Muscle layer of colon (tissue), 2 donors: ENCODE results near the gene HOXA5.

ENCODE experiments used
- H3K27ac ChIP-seq: one replicate; pipeline ENCODE4 v1.7.0; 2013; ENCODE audit warnings: low read depth, mild to moderate bottlenecking, low read length, moderate library complexity
- H3K27me3 ChIP-seq, 2 donors: one replicate each; pipeline ENCODE4 v1.7.0; 2013; ENCODE audit warnings: low read length in 2 of 2, mild to moderate bottlenecking in 2 of 2; ENCODE audit not compliant: insufficient read depth in 2 of 2, control insufficient read depth in 1 of 2
- H3K36me3 ChIP-seq: one replicate; pipeline ENCODE4 v1.7.0; 2013; ENCODE audit warnings: mild to moderate bottlenecking, low read length; ENCODE audit not compliant: insufficient read depth
- H3K4me1 ChIP-seq: one replicate; pipeline ENCODE4 v1.7.0; 2013; ENCODE audit warnings: mild to moderate bottlenecking, low read length; ENCODE audit not compliant: insufficient read depth
- H3K4me3 ChIP-seq, 2 donors: one replicate each; pipeline ENCODE4 v1.7.0; 2013; ENCODE audit warnings: low read length in 2 of 2, low read depth in 1 of 2, mild to moderate bottlenecking in 1 of 2, moderate library complexity in 1 of 2
- H3K9ac ChIP-seq: one replicate; pipeline ENCODE4 v1.7.0; 2013; ENCODE audit warnings: low read length
- H3K9me3 ChIP-seq: one replicate; pipeline ENCODE4 v1.7.0; 2013; ENCODE audit warnings: mild to moderate bottlenecking, low read length
- donor health status: abdominal sarcoma.
- donor health status: Adenocarcinoma of cecum.

Gene HOXA5

GRCh38 chr7:27167916-27168264 is 24.4 kb upstream of the HOXA5 start:
- peaks cover 0 to 21% of the 10 kb centered on the region in 2 donors for H3K27me3 ChIP-seq
- H3K9ac ChIP-seq = peak overlapping the region; percentile 88
- peak overlapping the region; percentile 67 to 74 for H3K4me3 ChIP-seq
- H3K9me3 ChIP-seq = no peaks in the 10 kb centered on the region
- H3K27ac ChIP-seq = peak overlapping the region; percentile 100
- no peaks in the 10 kb centered on the region for H3K4me1 ChIP-seq
- H3K36me3 ChIP-seq = peaks cover 7% of the 10 kb centered on the region

- peak overlapping the region; percentile 74 to 96 for H3K4me3 ChIP-seq
- H3K27ac ChIP-seq = peak overlapping the region; percentile 100
- peaks cover 7% of the 10 kb centered on the region for H3K36me3 ChIP-seq
- H3K9me3 ChIP-seq = no peaks in the 10 kb centered on the region
- peak overlapping the region; percentile 88 for H3K9ac ChIP-seq
- H3K27me3 ChIP-seq = peaks cover 0 to 21% of the 10 kb centered on the region in 2 donors
- H3K4me1 ChIP-seq = no peaks in the 10 kb centered on the region
Measured at GRCh38 chr7:27166531-27167505, 23.3 kb upstream of the HOXA5 start.

- peak overlapping the region; percentile 88 for H3K9ac ChIP-seq
- no peaks in the 10 kb centered on the region for H3K4me1 ChIP-seq
- H3K27ac ChIP-seq = peak overlapping the region; percentile 100
- H3K4me3 ChIP-seq = peak overlapping the region; percentile 74 to 96
- H3K9me3 ChIP-seq = no peaks in the 10 kb centered on the region
- peaks cover 0 to 21% of the 10 kb centered on the region in 2 donors for H3K27me3 ChIP-seq
- H3K36me3 ChIP-seq = no peaks in the 10 kb centered on the region
Measured at GRCh38 chr7:27165996-27166530, 22.6 kb upstream of the HOXA5 start.

DNA sequence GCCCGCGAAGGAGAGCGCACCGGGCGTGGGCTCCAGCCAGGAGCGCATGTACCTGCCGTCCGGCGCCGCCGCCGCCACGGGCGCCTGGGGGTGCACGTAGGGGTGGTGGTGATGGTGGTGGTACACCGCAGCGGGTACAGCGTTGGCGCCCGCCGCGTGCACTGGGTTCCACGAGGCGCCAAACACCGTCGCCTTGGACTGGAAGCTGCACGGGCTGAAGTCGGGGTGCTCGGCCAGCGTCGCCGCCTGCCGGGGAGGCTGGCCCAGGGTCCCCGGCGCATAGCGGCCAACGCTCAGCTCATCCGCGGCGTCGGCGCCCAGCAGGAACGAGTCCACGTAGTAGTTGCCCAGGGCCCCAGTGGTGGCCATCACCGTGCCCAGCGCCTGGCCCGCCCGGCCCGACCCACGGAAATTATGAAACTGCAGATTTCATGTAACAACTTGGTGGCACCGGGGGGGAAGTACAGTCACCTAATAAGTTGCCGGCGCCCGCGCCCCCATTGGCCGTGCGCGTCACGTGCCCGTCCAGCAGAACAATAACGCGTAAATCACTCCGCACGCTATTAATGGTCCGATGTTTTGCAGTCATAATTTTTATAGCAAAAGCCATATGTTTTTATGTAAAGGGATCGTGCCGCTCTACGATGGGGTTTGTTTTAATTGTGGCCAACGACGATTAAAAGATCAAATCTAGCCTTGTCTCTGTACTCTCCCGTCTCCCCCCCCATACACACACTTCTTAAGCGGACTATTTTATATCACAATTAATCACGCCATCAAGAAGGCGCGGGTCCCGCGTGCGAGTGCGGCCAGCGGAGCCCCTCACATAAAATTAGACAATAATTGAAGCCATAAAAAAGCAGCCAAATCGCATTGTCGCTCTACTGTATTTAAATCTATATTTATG is 21.9 kb upstream of the HOXA5 start, which contains the start of gene HOXA9:
Gene HOXA9, minus strand, starts transcription at position 449 of the 907 bp plus-strand sequence. Its CDS starts 80 bp downstream, at position 369.
- Histone ChIP-seq H3K4me3 (peak within 1 kb of the TSS; percentile 74 to 96), H3K9ac (peak within 1 kb of the TSS; percentile 88), H3K9me3 (no peaks in the 10 kb centered on the region), H3K36me3 (no peaks in the 10 kb centered on the region), H3K27me3 (peaks cover 0 to 21% of the 10 kb centered on the region in 2 donors), H3K4me1 (no peaks in the 10 kb centered on the region), H3K27ac (peak within 1 kb of the TSS; percentile 100)

- Histone ChIP-seq H3K4me3 (peak overlapping the region; percentile 74 to 96), H3K4me1 (no peaks in the 10 kb centered on the region), H3K9me3 (no peaks in the 10 kb centered on the region), H3K36me3 (no peaks in the 10 kb centered on the region), H3K27ac (peak overlapping the region; percentile 100), H3K27me3 (peaks cover 0 to 21% of the 10 kb centered on the region in 2 donors), H3K9ac (peak overlapping the region; percentile 62)
Measured at GRCh38 chr7:27164367-27165088, 21.0 kb upstream of the HOXA5 start.

DNA sequence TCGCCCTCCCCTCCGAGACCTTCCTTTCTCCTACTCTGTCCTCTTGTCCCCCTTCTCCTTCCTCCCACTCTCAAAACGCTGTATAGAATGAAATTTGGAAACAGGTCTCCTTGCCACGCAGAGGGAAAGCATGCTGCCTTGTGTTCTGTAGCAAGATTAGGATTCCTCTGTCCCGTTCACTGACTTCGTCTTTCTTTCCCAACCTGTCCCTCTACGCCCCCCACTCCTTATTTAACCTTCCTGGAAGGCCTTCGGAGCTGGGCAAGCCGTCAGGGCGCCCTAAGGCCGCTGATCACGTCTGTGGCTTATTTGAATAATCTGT is 20.5 kb upstream of the HOXA5 start:
- peaks cover 0 to 21% of the 10 kb centered on the region in 2 donors for H3K27me3 ChIP-seq
- peak overlapping the region; percentile 100 for H3K27ac ChIP-seq
- peak overlapping the region; percentile 62 for H3K9ac ChIP-seq
- H3K36me3 ChIP-seq = no peaks in the 10 kb centered on the region
- H3K4me3 ChIP-seq = peak overlapping the region; percentile 74 to 96
- no peaks in the 10 kb centered on the region for H3K4me1 ChIP-seq
- no peaks in the 10 kb centered on the region for H3K9me3 ChIP-seq

GRCh38 chr7:27163288-27164044 is 20.0 kb upstream of the HOXA5 start:
- Histone ChIP-seq H3K9me3 (no peaks in the 10 kb centered on the region), H3K27ac (peak overlapping the region; percentile 100), H3K4me1 (no peaks in the 10 kb centered on the region), H3K9ac (peak overlapping the region; percentile 62), H3K4me3 (peak overlapping the region; percentile 74 to 96), H3K27me3 (peaks cover 0 to 21% of the 10 kb centered on the region in 2 donors), H3K36me3 (no peaks in the 10 kb centered on the region)

DNA sequence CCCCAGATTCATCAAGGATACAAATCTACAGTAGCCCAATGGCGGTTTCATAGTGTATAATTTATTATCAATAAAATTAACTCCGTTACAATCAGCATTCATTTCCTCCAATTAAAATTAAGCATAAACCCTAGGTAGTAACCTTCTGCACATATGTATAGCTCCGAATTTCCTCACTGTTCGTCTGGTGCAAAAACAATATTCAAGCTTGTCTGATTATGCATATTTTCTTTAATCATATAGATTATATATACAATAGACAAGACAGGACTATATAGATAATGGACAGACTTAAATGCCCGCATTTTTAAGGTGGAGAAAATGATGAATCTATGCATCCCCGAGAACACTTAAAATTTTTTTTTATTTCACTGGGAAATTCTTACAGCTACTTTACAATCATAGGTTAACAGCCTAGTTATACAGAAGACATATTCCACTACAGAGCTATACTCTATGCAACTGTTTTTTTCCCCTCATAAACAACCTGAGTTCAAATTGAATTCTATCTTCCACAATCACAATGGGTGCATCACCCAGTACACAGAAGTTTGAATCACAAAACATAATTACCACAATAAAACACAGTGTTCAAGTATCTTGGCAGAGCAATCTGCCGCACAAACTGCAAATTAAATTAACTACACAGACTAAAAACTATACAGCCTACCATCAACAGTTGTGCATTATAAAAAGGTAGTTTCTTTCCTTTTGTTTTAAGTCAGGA is 19.2 kb upstream of the HOXA5 start:
- Histone ChIP-seq H3K27ac (peak overlapping the region; percentile 76), H3K4me3 (peak overlapping the region; percentile 74 to 96), H3K27me3 (peaks cover 0 to 21% of the 10 kb centered on the region in 2 donors), H3K4me1 (no peaks in the 10 kb centered on the region), H3K9ac (peak overlapping the region; percentile 62), H3K9me3 (no peaks in the 10 kb centered on the region), H3K36me3 (no peaks in the 10 kb centered on the region)

DNA sequence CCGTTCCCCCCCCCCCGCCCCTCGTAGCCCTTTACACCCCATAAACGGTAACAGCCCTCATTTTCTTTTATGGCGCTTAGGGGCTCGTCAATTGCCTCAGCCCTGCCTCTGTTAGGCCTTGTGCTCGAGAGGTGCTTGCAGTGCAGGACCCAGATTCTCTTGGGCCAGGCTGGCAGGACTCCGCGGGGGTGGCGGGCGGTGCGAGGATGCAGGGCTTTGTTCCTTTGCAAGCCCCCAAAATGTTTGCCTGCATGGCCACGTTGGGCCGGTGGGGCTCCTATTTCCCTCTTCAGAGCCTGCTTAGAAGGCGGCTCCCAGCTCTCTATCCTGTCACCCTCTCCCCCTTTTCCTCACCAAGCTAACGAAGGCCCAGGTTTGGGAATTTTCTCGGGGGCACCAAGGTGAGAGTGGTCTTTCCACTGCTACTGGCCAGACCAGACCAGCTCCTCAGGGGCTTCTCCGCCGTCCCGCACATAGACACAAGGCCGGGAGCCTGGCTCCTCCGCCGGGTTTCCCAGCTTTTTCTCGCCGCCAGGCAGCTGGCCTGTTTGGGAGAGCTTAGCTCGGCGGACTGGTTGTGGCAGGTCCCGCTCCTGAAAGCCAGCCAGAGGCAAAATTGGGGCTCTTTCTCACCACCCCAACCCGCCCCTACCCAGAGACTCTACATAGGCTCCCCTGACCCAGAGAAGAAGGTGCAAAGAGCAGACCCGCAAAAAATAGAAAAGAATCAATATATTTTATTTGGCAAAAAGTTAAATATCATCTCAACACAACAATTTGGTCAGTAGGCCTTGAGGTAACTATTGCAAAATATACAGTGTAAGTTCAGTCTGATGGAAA is 18.5 kb upstream of the HOXA5 start:
- H3K36me3 ChIP-seq = no peaks in the 10 kb centered on the region
- H3K9ac ChIP-seq = no peak overlapping the region
- H3K27ac ChIP-seq = peak overlapping the region; percentile 76
- peaks cover 5% of the 10 kb centered on the region for H3K4me1 ChIP-seq
- no peaks in the 10 kb centered on the region for H3K9me3 ChIP-seq
- H3K27me3 ChIP-seq = peaks cover 0 to 20% of the 10 kb centered on the region in 2 donors
- peak overlapping the region; percentile 74 to 96 for H3K4me3 ChIP-seq
